ENCODE data around the gene SRC. TPM values are rescaled to one million over a fixed set of nuclear protein-coding genes. Genes with fewer than 3 reads are reported as not detected.

The SRC gene
- total RNA-seq, 2 donors from 2014 or later, result 102 to 123 TPM

DNA sequence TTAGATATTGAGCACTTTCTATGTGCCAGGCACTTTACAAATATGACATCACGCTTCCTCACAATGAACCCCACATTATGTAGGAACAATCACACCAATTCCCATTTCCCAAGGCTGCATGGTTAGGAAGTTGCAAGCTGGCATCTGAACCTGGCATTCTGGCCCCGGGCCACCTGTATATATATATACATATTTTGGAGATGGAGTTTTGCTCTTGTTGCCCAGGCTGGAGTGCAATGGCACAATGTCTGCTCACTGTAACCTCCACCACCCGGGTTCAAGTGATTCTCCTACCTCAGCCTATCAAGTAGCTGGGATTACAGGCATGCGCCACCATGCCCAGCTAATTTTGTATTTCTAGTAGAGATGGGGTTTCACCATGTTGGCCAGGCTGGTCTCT, 30.4 kb downstream of the SRC start:
- Histone ChIP-seq H3K9me3 (no peaks in the 10 kb centered on the region), H3K36me3 (no peaks in the 10 kb centered on the region), H3K4me1 (peaks cover 5% of the 10 kb centered on the region), H3K4me3 (no peak overlapping the region), H3K27ac (no peak overlapping the region), H3K27me3 (no peaks in the 10 kb centered on the region), H3K9ac (ENCODE audit: low read depth in 2 of 2, low read length in 2 of 2) (no peak overlapping the region)
- TF ChIP-seq, protein P1, sequence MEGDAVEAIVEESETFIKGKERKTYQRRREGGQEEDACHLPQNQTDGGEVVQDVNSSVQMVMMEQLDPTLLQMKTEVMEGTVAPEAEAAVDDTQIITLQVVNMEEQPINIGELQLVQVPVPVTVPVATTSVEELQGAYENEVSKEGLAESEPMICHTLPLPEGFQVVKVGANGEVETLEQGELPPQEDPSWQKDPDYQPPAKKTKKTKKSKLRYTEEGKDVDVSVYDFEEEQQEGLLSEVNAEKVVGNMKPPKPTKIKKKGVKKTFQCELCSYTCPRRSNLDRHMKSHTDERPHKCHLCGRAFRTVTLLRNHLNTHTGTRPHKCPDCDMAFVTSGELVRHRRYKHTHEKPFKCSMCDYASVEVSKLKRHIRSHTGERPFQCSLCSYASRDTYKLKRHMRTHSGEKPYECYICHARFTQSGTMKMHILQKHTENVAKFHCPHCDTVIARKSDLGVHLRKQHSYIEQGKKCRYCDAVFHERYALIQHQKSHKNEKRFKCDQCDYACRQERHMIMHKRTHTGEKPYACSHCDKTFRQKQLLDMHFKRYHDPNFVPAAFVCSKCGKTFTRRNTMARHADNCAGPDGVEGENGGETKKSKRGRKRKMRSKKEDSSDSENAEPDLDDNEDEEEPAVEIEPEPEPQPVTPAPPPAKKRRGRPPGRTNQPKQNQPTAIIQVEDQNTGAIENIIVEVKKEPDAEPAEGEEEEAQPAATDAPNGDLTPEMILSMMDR (IDR thresholded peaks at IDR 0.05), result no peak
- no peak for DNase-seq
- intact Hi-C loops (cut with DNase I), result no loop called here

DNA sequence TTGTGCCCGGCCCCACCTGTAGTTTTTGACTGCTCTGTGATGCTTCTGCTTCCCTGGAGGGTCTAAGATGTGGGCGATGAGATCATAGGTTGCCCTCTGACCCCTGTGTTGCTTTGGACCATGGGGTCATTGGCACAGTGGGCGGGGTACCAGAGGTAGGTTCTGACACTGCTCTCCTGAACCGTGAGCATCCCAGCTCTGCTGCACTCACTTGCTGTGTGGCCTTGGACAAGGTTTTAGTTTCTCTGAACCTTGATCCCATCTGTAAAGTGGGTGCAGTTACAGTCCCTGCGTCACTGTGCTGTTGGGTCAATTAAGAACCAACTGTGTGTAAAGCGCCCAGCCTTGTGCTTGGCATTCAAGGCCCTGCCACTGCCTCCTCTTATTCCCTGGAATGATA, 30.9 kb downstream of the SRC start:
- no peak for DNase-seq
- intact Hi-C loops (cut with DNase I), result no loop called here
- Histone ChIP-seq H3K9me3 (no peaks in the 10 kb centered on the region), H3K4me1 (peaks cover 5% of the 10 kb centered on the region), H3K27ac (no peak overlapping the region), H3K4me3 (no peak overlapping the region), H3K9ac (ENCODE audit: low read depth in 2 of 2, low read length in 2 of 2) (no peak overlapping the region), H3K36me3 (no peaks in the 10 kb centered on the region), H3K27me3 (no peaks in the 10 kb centered on the region)
- TF ChIP-seq, protein P1 (IDR thresholded peaks at IDR 0.05), result no peak

DNA sequence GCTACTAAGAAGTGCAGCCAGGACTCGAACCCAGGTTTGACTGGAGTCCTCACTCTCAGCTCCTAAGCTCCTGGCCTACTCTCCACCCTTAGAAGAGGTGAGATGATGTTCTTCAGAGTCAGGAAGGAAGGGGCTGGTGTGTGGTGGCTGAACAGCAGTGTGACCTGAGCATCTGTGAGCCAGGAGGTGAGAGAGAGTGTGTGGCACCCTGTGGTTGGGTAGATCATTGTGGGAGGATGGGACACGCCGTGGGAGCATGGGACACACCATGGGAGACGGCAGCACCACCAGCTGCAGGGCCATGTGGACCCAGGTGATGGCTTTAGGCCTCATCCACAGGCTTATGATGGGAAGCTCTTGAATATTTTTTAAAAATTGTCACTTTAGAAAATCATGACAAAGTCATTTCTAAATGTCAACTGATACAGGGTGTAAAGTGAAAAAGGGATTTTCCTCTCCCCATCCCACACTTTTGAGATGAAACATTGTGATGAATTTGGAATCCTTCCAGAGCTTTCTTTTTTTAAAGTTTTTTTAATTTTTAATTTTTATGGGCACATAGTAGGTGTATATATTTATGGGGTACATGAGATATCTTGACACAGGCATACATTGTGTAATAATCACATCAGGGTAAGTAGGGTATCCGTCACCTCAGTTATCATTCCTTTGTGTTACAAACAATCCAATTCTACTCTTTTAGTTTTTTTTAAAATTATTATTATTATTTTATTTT, 31.6 kb downstream of the SRC start:
- DNase-seq, result no peak

DNA sequence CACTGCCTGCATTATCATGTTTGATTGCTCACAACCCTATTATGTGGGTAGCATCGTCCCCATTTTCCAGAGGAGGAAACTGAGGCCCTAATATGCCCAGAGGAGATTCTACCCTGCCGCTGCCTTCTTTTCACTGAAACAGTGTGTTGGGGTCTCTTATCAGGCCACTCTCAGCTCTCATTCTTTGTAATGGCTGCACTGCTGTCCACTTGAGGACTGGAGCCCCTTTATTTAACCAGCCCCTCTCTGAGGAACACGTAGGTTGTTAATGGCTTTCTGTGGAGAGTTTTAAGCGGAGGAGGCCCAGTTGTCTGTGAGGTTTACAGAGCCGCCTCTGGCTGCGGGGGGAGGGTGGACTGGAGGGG, 32.5 kb downstream of the SRC start:
- H3K27me3 ChIP-seq, result no peaks in the 10 kb centered on the region
- intact Hi-C loops (cut with DNase I), result no loop called here
- no peak overlapping the region for H3K27ac ChIP-seq
- no peak overlapping the region for H3K9ac ChIP-seq (ENCODE audit: low read depth in 2 of 2, low read length in 2 of 2)
- H3K36me3 ChIP-seq, result no peaks in the 10 kb centered on the region
- no peak for DNase-seq
- peaks cover 5% of the 10 kb centered on the region for H3K4me1 ChIP-seq
- TF ChIP-seq, protein P1 (IDR thresholded peaks at IDR 0.05), result no peak
- H3K9me3 ChIP-seq, result no peaks in the 10 kb centered on the region
- H3K4me3 ChIP-seq, result no peak overlapping the region

More for the DNA sequence above, 31.6 kb downstream of the SRC start:
- intact Hi-C loops (cut with DNase I), result no loop called here
- H3K36me3 ChIP-seq, result no peaks in the 10 kb centered on the region
- H3K9me3 ChIP-seq, result no peaks in the 10 kb centered on the region
- peaks cover 5% of the 10 kb centered on the region for H3K4me1 ChIP-seq
- no peak overlapping the region for H3K27ac ChIP-seq
- no peaks in the 10 kb centered on the region for H3K27me3 ChIP-seq
- H3K4me3 ChIP-seq, result no peak overlapping the region
- TF ChIP-seq, protein P1 (IDR thresholded peaks at IDR 0.05), result no peak
- no peak overlapping the region for H3K9ac ChIP-seq (ENCODE audit: low read depth in 2 of 2, low read length in 2 of 2)

DNA sequence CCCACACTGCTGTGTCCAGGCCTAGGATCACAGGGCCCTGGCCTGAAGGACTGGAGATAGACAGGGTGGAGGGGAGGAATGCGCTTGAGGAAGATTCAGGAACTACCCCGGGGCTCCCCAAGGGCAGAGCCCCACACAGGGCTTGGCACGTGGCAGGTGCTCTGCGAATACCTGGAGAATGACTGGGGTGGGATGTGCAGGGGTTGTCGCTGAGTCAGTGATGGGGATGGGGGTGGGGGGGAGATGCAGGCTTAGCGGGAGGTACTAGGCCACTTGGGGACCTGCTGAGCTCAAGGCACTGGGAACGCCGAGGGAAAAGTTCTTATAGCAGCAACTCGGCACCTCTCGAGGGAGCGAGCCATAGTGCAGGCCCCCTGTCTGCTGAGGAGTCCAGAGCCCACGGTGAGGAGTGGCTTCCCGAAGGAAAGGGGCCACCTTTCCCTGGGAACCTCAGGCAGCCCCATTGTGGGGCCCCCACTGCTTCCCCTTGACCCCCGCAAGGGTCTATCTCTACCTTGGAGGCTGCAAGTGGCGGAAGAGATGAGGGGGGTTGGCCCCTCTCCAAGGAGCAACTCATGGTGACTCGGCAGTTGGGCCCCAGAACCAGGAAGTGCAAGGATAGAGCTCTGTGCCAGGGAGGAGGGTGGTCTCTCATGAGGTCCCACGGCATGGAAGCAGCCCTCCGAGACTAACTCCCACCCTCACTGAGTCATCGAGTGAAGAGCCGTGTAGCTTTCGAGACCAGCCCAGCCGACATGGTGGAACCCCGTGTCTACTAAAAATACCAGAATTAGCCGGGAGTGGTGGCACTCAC, 33.1 kb downstream of the SRC start:
- TF ChIP-seq, protein P1 (IDR thresholded peaks at IDR 0.05), result no peak
- no peaks in the 10 kb centered on the region for H3K9me3 ChIP-seq
- no peak overlapping the region for H3K9ac ChIP-seq (ENCODE audit: low read depth in 2 of 2, low read length in 2 of 2)
- no peaks in the 10 kb centered on the region for H3K27me3 ChIP-seq
- peaks cover 5% of the 10 kb centered on the region for H3K4me1 ChIP-seq
- intact Hi-C loops (cut with DNase I), result no loop called here
- H3K36me3 ChIP-seq, result no peaks in the 10 kb centered on the region
- DNase-seq, result no peak
- H3K4me3 ChIP-seq, result no peak overlapping the region
- no peak overlapping the region for H3K27ac ChIP-seq

Measured in colonic mucosa (tissue), 4 donors.